HEK293 (cell line): Measurements from ENCODE around the gene PGAP6.

Source experiments
- GLI2 ChIP-seq: fragments of 450-650 bp; formaldehyde crosslinking; IDR thresholded peaks from 2 replicates; pipeline ENCODE4; 2017; ENCODE audit warnings: missing biosample characterization, missing genetic modification characterization, low read depth, borderline replicate concordance
- SCRT1 ChIP-seq: fragments of 450-650 bp; formaldehyde crosslinking; IDR thresholded peaks from 2 replicates; pipeline ENCODE4 v1.5.1; 2016; ENCODE audit warnings: missing biosample characterization, missing genetic modification characterization, borderline replicate concordance
- SCRT2 ChIP-seq: fragments of 450-650 bp; formaldehyde crosslinking; IDR thresholded peaks from 2 replicates; pipeline ENCODE4 v1.5.1; 2016; ENCODE audit warnings: missing biosample characterization, missing genetic modification characterization
- SP3 ChIP-seq: fragments of 450-650 bp; formaldehyde crosslinking; IDR thresholded peaks from 2 replicates; pipeline ENCODE4 v1.5.1; 2016; ENCODE audit warnings: missing biosample characterization, missing genetic modification characterization
- YY1 ChIP-seq: fragments of 450-650 bp; formaldehyde crosslinking; IDR thresholded peaks from 2 replicates; pipeline ENCODE4 v1.5.1; 2018; ENCODE audit warnings: missing biosample characterization, missing genetic modification characterization
- ZBTB48 ChIP-seq: fragments of 450-650 bp; formaldehyde crosslinking; IDR thresholded peaks from 2 replicates; pipeline ENCODE4 v1.5.1; 2016; ENCODE audit warnings: missing biosample characterization, missing genetic modification characterization
- ZEB2 ChIP-seq: fragments of 450-650 bp; formaldehyde crosslinking; IDR thresholded peaks from 2 replicates; pipeline ENCODE4 v1.5.1; 2016; ENCODE audit warnings: missing biosample characterization, missing genetic modification characterization
- ZFP37 ChIP-seq: fragments of 450-650 bp; formaldehyde crosslinking; IDR thresholded peaks from 2 replicates; pipeline ENCODE4 v1.5.1; 2016; ENCODE audit warnings: missing biosample characterization, missing genetic modification characterization
- ZNF114 ChIP-seq: fragments of 450-650 bp; formaldehyde crosslinking; IDR thresholded peaks from 2 replicates; pipeline ENCODE4 v1.5.0; 2017; ENCODE audit warnings: missing biosample characterization, missing genetic modification characterization
- ZNF146 ChIP-seq: fragments of 450-650 bp; formaldehyde crosslinking; IDR thresholded peaks from 2 replicates; pipeline ENCODE4 v1.5.1; 2016; ENCODE audit warnings: missing biosample characterization, missing genetic modification characterization
- ZNF184 ChIP-seq: fragments of 450-650 bp; IDR thresholded peaks from 2 replicates; pipeline ENCODE4 v1.5.1; 2018; ENCODE audit warnings: missing biosample characterization, mild to moderate bottlenecking, missing genetic modification characterization
- ZNF221 ChIP-seq: fragments of 450-650 bp; formaldehyde crosslinking; IDR thresholded peaks from 2 replicates; pipeline ENCODE4 v1.5.1; 2017; ENCODE audit warnings: missing biosample characterization, missing genetic modification characterization, borderline replicate concordance
- ZNF239 ChIP-seq: fragments of 450-650 bp; formaldehyde crosslinking; IDR thresholded peaks from 2 replicates; pipeline ENCODE4 v1.5.1; 2016; ENCODE audit warnings: missing biosample characterization, missing genetic modification characterization
- ZNF248 ChIP-seq: fragments of 450-650 bp; formaldehyde crosslinking; IDR thresholded peaks from 2 replicates; pipeline ENCODE4 v1.5.1; 2017; ENCODE audit warnings: missing biosample characterization, missing genetic modification characterization
- ZNF302 ChIP-seq: fragments of 450-650 bp; formaldehyde crosslinking; IDR thresholded peaks from 2 replicates; pipeline ENCODE4 v1.5.1; 2016; ENCODE audit warnings: missing biosample characterization, missing genetic modification characterization, low read depth
- ZNF48 ChIP-seq: fragments of 450-650 bp; formaldehyde crosslinking; IDR thresholded peaks from 2 replicates; pipeline ENCODE4 v1.5.1; 2016; ENCODE audit warnings: missing biosample characterization, missing genetic modification characterization
- ZNF510 ChIP-seq: fragments of 450-650 bp; formaldehyde crosslinking; IDR thresholded peaks from 2 replicates; pipeline ENCODE4 v1.5.1; 2018; ENCODE audit warnings: mild to moderate bottlenecking, missing genetic modification characterization, missing biosample characterization; ENCODE audit not compliant: insufficient replicate concordance
- ZNF585B ChIP-seq: fragments of 450-650 bp; formaldehyde crosslinking; IDR thresholded peaks from 2 replicates; pipeline ENCODE4 v1.5.1; 2016; ENCODE audit warnings: missing biosample characterization, missing genetic modification characterization
- ZNF600 ChIP-seq: fragments of 450-650 bp; formaldehyde crosslinking; IDR thresholded peaks from 2 replicates; pipeline ENCODE4 v1.5.1; 2016; ENCODE audit warnings: missing biosample characterization, missing genetic modification characterization
- ZNF621 ChIP-seq: fragments of 450-650 bp; formaldehyde crosslinking; IDR thresholded peaks from 2 replicates; pipeline ENCODE4 v1.5.1; 2017; ENCODE audit warnings: missing biosample characterization, missing genetic modification characterization
- ZNF677 ChIP-seq: fragments of 450-650 bp; IDR thresholded peaks from 2 replicates; pipeline ENCODE4 v1.5.0; 2018; ENCODE audit warnings: missing biosample characterization, mild to moderate bottlenecking, missing genetic modification characterization, moderate library complexity
- ZNF707 ChIP-seq: fragments of 450-650 bp; formaldehyde crosslinking; IDR thresholded peaks from 2 replicates; pipeline ENCODE4 v1.5.1; 2016; ENCODE audit warnings: missing biosample characterization, missing genetic modification characterization
- ZNF768 ChIP-seq: fragments of 450-650 bp; formaldehyde crosslinking; IDR thresholded peaks from 2 replicates; pipeline ENCODE4 v1.5.1; 2018; ENCODE audit warnings: missing biosample characterization, mild to moderate bottlenecking, missing genetic modification characterization
- ZNF776 ChIP-seq: fragments of 450-650 bp; formaldehyde crosslinking; IDR thresholded peaks from 2 replicates; pipeline ENCODE4 v1.5.0; 2017; ENCODE audit warnings: missing biosample characterization, missing genetic modification characterization, borderline replicate concordance
- ZNF792 ChIP-seq: fragments of 450-650 bp; formaldehyde crosslinking; IDR thresholded peaks from 2 replicates; pipeline ENCODE4 v1.5.1; 2016; ENCODE audit warnings: missing biosample characterization, missing genetic modification characterization
- ZNF843 ChIP-seq: fragments of 450-650 bp; formaldehyde crosslinking; IDR thresholded peaks from 2 replicates; pipeline ENCODE4 v1.5.1; 2016; ENCODE audit warnings: missing biosample characterization, missing genetic modification characterization
- ZSCAN23 ChIP-seq: fragments of 450-650 bp; formaldehyde crosslinking; IDR thresholded peaks from 2 replicates; pipeline ENCODE4 v1.5.1; 2016; ENCODE audit warnings: missing biosample characterization, missing genetic modification characterization
- TF ChIP-seq, protein P1 (sequence below): fragments of 450-650 bp; formaldehyde crosslinking; IDR thresholded peaks from 2 replicates; pipeline ENCODE4 v1.5.1; 2016; ENCODE audit warnings: missing biosample characterization, missing genetic modification characterization
- TF ChIP-seq, protein P2 (sequence below): fragments of 450-650 bp; formaldehyde crosslinking; optimal IDR thresholded peaks from 2 replicates; pipeline ENCODE3; 2016; ENCODE audit warnings: missing biosample characterization, mild to moderate bottlenecking, missing genetic modification characterization
- TF ChIP-seq, protein P3 (sequence below): fragments of 450-650 bp; IDR thresholded peaks from 2 replicates; pipeline ENCODE4 v1.5.1; 2018; ENCODE audit warnings: missing biosample characterization, mild to moderate bottlenecking, missing genetic modification characterization
- TF ChIP-seq, protein P4 (sequence below): fragments of 450-650 bp; formaldehyde crosslinking; IDR thresholded peaks from 2 replicates; pipeline ENCODE4 v1.5.1; 2016; ENCODE audit warnings: missing biosample characterization, missing genetic modification characterization
- TF ChIP-seq, protein P5 (sequence below): fragments of 450-650 bp; formaldehyde crosslinking; IDR thresholded peaks from 2 replicates; pipeline ENCODE4 v1.5.1; 2016; ENCODE audit warnings: missing biosample characterization, missing genetic modification characterization
- TF ChIP-seq, protein P6 (sequence below): fragments of 450-650 bp; formaldehyde crosslinking; IDR thresholded peaks from 2 replicates; pipeline ENCODE4 v1.5.1; 2017; ENCODE audit warnings: missing biosample characterization, missing genetic modification characterization

Gene PGAP6

DNA sequence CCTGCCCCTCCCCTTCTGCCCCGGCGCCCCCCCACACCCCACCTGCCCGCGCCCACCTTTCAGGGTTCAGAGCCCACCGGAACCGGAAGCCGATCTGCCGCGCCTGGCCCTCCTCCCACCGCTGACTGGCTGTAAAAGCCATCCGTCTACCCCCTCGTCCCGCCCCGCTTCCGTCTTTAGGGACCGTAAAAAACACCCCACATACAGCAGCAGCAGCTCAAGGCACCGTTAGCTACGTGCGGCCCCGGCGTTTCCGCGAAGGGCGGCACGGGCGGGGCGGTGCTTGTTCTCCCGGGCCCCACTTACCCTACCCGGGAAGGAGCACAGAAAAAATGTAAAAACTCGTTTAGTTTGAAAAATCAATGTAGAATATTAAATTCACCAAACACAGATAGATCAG is 11.3 kb downstream of the PGAP6 start, which contains the start of gene MRPL28 (continued):
- TF ChIP-seq, protein P1, sequence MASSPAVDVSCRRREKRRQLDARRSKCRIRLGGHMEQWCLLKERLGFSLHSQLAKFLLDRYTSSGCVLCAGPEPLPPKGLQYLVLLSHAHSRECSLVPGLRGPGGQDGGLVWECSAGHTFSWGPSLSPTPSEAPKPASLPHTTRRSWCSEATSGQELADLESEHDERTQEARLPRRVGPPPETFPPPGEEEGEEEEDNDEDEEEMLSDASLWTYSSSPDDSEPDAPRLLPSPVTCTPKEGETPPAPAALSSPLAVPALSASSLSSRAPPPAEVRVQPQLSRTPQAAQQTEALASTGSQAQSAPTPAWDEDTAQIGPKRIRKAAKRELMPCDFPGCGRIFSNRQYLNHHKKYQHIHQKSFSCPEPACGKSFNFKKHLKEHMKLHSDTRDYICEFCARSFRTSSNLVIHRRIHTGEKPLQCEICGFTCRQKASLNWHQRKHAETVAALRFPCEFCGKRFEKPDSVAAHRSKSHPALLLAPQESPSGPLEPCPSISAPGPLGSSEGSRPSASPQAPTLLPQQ: peak; percentile 91
- TF ChIP-seq YY1 (tag by site-specific recombination): no peak
- TF ChIP-seq SCRT2 (tag by site-specific recombination): no peak
- TF ChIP-seq ZNF843 (tag by site-specific recombination): no peak
- TF ChIP-seq ZNF114 (tag by site-specific recombination): no peak
- no peak for TF ChIP-seq ZNF510 (tag by site-specific recombination)
- TF ChIP-seq ZNF707: no peak
- TF ChIP-seq ZNF768 (tag by site-specific recombination): no peak
- no peak for TF ChIP-seq ZNF600
- no peak for TF ChIP-seq ZNF302 (tag by site-specific recombination)
- TF ChIP-seq, protein P2, sequence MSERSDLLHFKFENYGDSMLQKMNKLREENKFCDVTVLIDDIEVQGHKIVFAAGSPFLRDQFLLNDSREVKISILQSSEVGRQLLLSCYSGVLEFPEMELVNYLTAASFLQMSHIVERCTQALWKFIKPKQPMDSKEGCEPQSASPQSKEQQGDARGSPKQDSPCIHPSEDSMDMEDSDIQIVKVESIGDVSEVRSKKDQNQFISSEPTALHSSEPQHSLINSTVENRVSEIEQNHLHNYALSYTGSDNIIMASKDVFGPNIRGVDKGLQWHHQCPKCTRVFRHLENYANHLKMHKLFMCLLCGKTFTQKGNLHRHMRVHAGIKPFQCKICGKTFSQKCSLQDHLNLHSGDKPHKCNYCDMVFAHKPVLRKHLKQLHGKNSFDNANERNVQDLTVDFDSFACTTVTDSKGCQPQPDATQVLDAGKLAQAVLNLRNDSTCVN (tag by site-specific recombination): peak; percentile 33
- TF ChIP-seq SP3: peak; percentile 85
- TF ChIP-seq ZNF677: no peak
- TF ChIP-seq, protein P3, sequence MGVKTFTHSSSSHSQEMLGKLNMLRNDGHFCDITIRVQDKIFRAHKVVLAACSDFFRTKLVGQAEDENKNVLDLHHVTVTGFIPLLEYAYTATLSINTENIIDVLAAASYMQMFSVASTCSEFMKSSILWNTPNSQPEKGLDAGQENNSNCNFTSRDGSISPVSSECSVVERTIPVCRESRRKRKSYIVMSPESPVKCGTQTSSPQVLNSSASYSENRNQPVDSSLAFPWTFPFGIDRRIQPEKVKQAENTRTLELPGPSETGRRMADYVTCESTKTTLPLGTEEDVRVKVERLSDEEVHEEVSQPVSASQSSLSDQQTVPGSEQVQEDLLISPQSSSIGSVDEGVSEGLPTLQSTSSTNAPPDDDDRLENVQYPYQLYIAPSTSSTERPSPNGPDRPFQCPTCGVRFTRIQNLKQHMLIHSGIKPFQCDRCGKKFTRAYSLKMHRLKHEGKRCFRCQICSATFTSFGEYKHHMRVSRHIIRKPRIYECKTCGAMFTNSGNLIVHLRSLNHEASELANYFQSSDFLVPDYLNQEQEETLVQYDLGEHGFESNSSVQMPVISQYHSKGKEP: no peak
- TF ChIP-seq ZNF184 (tag by site-specific recombination): no peak
- no peak for TF ChIP-seq ZFP37
- TF ChIP-seq GLI2: no peak
- no peak for TF ChIP-seq ZNF792 (tag by site-specific recombination)
- TF ChIP-seq ZNF48: no peak
- no peak for TF ChIP-seq ZNF776
- TF ChIP-seq ZNF146 (tag by site-specific recombination): no peak
- TF ChIP-seq, protein P4, sequence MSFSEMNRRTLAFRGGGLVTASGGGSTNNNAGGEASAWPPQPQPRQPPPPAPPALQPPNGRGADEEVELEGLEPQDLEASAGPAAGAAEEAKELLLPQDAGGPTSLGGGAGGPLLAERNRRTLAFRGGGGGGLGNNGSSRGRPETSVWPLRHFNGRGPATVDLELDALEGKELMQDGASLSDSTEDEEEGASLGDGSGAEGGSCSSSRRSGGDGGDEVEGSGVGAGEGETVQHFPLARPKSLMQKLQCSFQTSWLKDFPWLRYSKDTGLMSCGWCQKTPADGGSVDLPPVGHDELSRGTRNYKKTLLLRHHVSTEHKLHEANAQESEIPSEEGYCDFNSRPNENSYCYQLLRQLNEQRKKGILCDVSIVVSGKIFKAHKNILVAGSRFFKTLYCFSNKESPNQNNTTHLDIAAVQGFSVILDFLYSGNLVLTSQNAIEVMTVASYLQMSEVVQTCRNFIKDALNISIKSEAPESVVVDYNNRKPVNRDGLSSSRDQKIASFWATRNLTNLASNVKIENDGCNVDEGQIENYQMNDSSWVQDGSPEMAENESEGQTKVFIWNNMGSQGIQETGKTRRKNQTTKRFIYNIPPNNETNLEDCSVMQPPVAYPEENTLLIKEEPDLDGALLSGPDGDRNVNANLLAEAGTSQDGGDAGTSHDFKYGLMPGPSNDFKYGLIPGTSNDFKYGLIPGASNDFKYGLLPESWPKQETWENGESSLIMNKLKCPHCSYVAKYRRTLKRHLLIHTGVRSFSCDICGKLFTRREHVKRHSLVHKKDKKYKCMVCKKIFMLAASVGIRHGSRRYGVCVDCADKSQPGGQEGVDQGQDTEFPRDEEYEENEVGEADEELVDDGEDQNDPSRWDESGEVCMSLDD: peak; percentile 72
- no peak for TF ChIP-seq SCRT1
- TF ChIP-seq ZBTB48 (tag by site-specific recombination): peak; percentile 100
- TF ChIP-seq ZNF221 (tag by site-specific recombination): no peak
- peak; percentile 89 for TF ChIP-seq ZEB2 (tag by site-specific recombination)
- TF ChIP-seq ZNF248: no peak
- no peak for TF ChIP-seq ZSCAN23 (tag by site-specific recombination)
- no peak for TF ChIP-seq ZNF239 (tag by site-specific recombination)
- TF ChIP-seq ZNF585B: no peak
- TF ChIP-seq, protein P5, sequence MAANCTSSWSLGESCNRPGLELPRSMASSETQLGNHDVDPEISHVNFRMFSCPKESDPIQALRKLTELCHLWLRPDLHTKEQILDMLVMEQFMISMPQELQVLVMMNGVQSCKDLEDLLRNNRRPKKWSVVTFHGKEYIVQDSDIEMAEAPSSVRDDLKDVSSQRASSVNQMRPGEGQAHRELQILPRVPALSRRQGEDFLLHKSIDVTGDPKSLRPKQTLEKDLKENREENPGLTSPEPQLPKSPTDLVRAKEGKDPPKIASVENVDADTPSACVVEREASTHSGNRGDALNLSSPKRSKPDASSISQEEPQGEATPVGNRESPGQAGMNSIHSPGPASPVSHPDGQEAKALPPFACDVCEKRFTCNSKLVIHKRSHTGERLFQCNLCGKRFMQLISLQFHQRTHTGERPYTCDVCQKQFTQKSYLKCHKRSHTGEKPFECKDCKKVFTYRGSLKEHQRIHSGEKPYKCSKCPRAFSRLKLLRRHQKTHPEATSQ (tag by site-specific recombination): no peak
- no peak for TF ChIP-seq ZNF621 (tag by site-specific recombination)
- TF ChIP-seq, protein P6, sequence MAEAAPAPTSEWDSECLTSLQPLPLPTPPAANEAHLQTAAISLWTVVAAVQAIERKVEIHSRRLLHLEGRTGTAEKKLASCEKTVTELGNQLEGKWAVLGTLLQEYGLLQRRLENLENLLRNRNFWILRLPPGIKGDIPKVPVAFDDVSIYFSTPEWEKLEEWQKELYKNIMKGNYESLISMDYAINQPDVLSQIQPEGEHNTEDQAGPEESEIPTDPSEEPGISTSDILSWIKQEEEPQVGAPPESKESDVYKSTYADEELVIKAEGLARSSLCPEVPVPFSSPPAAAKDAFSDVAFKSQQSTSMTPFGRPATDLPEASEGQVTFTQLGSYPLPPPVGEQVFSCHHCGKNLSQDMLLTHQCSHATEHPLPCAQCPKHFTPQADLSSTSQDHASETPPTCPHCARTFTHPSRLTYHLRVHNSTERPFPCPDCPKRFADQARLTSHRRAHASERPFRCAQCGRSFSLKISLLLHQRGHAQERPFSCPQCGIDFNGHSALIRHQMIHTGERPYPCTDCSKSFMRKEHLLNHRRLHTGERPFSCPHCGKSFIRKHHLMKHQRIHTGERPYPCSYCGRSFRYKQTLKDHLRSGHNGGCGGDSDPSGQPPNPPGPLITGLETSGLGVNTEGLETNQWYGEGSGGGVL (tag by site-specific recombination): no peak
